HFFc6 (cell line): Measurements from ENCODE around the gene IFI44. TPM values are rescaled to one million over a fixed set of nuclear protein-coding genes. Genes with fewer than 3 reads are reported as not detected.
A peak's percentile ranks its signal among the peaks of the same experiment; 100 is the strongest.

Experiments
- DNase-seq: peaks from one replicate; pipeline ENCODE4 v3.0.0-alpha.2; 2018
- H3K27ac Mint-ChIP-seq: 2 replicates; pipeline ENCODE4 v1.8.0; 2020; ENCODE audit warnings: mild to moderate bottlenecking, mixed read lengths
- H3K27me3 Mint-ChIP-seq: 2 replicates; pipeline ENCODE4 v1.8.0; 2021; ENCODE audit warnings: mild to moderate bottlenecking, moderate library complexity, mixed read lengths; ENCODE audit not compliant: insufficient read depth
- H3K36me3 Mint-ChIP-seq: 2 replicates; pipeline ENCODE4 v1.8.0; 2021; ENCODE audit warnings: low read depth, mixed read lengths
- H3K4me1 Mint-ChIP-seq: 2 replicates; pipeline ENCODE4 v1.8.0; 2020; ENCODE audit warnings: low read depth, mixed read lengths
- H3K4me3 Mint-ChIP-seq: 2 replicates; pipeline ENCODE4 v1.8.0; 2020; ENCODE audit warnings: mild to moderate bottlenecking, moderate library complexity, mixed read lengths
- H3K9me3 Mint-ChIP-seq: 2 replicates; pipeline ENCODE4 v1.8.0; 2020; ENCODE audit warnings: mild to moderate bottlenecking, mixed read lengths
- CTCF ChIP-seq: fragments of 200-600 bp; sonication (generic); IDR thresholded peaks from 2 replicates; pipeline ENCODE4 v1.5.0; 2021; ENCODE audit warnings: antibody characterized with exemption, mild to moderate bottlenecking
- total RNA-seq, 6 experiments: library from RNA; stranded (reverse); fragmentation: NEBNext Ultra II Directional; extraction: Animal tissue kit (Norgen Biotek cat#: 25700); gene quantifications; 2 replicates in 1 of 6; 3 replicates in 5 of 6; pipeline ENCODE4 v1.2.3, GENCODE V29; 2021

IFI44 gene
- total RNA-seq, 6 experiments from 2014 or later, result 1.3 to 3.3 (median 2.8) TPM

GRCh38 chr1:78682496-78682895 is 32.9 kb downstream of the IFI44 start:
- no peak for DNase-seq
- TF ChIP-seq CTCF, result no peak
- no peaks in the 10 kb centered on the region for H3K27me3 Mint-ChIP-seq

GRCh38 chr1:78683079-78683478 is 33.4 kb downstream of the IFI44 start:
- no peak overlapping the region for H3K27ac Mint-ChIP-seq

More at GRCh38 chr1:78682496-78682895, 32.9 kb downstream of the IFI44 start:
- peaks cover 44% of the 10 kb centered on the region for H3K4me1 Mint-ChIP-seq
- H3K4me3 Mint-ChIP-seq, result no peak overlapping the region
- H3K36me3 Mint-ChIP-seq, result no peaks in the 10 kb centered on the region
- no peak overlapping the region for H3K27ac Mint-ChIP-seq
- H3K9me3 Mint-ChIP-seq, result no peaks in the 10 kb centered on the region

GRCh38 chr1:78687315-78687714 is 37.7 kb downstream of the IFI44 start:
- Mint-ChIP-seq H3K27me3 (no peaks in the 10 kb centered on the region; the same call in 1 of the 2 replicates), H3K9me3 (peaks cover 8% of the 10 kb centered on the region), H3K4me1 (peaks cover 72% of the 10 kb centered on the region), H3K36me3 (peaks cover 12% of the 10 kb centered on the region), H3K4me3 (no peak overlapping the region), H3K27ac (peak overlapping the region; percentile 58; the same call in 1 of the 2 replicates)
- no peak for DNase-seq
- no peak for TF ChIP-seq CTCF

More at GRCh38 chr1:78683079-78683478, 33.4 kb downstream of the IFI44 start:
- no peak for TF ChIP-seq CTCF
- no peak for DNase-seq
- no peak overlapping the region for H3K4me3 Mint-ChIP-seq
- no peaks in the 10 kb centered on the region for H3K36me3 Mint-ChIP-seq
- no peaks in the 10 kb centered on the region for H3K9me3 Mint-ChIP-seq
- H3K4me1 Mint-ChIP-seq, result peaks cover 44% of the 10 kb centered on the region
- H3K27me3 Mint-ChIP-seq, result no peaks in the 10 kb centered on the region

- peak overlapping the region; percentile 54 for H3K4me3 Mint-ChIP-seq
- H3K4me1 Mint-ChIP-seq, result peaks cover 71% of the 10 kb centered on the region
- no peak for DNase-seq
- H3K9me3 Mint-ChIP-seq, result peaks cover 8% of the 10 kb centered on the region
- H3K27me3 Mint-ChIP-seq, result no peaks in the 10 kb centered on the region; the same call in 1 of the 2 replicates
- H3K36me3 Mint-ChIP-seq, result peaks cover 12% of the 10 kb centered on the region
- TF ChIP-seq CTCF, result no peak
- H3K27ac Mint-ChIP-seq, result peak overlapping the region; percentile 58
These were observed 38.3 kb downstream of the IFI44 start for GRCh38 chr1:78687914-78688313.

GRCh38 chr1:78688697-78689096 is 39.1 kb downstream of the IFI44 start:
- Mint-ChIP-seq H3K4me3 (peak overlapping the region; percentile 54), H3K9me3 (peaks cover 8% of the 10 kb centered on the region), H3K4me1 (peaks cover 65% of the 10 kb centered on the region), H3K27me3 (no peaks in the 10 kb centered on the region; the same call in 1 of the 2 replicates), H3K36me3 (peaks cover 12% of the 10 kb centered on the region), H3K27ac (peak overlapping the region; percentile 63)
- DNase-seq, result peak; percentile 67
- peak; percentile 75 for TF ChIP-seq CTCF
